Spleen (tissue), 11 donors: ENCODE measurements around the gene TMEM45B. TPM values are rescaled to one million over a fixed set of nuclear protein-coding genes. Genes with fewer than 3 reads are reported as not detected.
"Not testable (repeated sequence)": the region's sequence is repeated elsewhere in the genome, so short reads cannot be mapped to it uniquely, and the experiment has no call there.

ENCODE experiments used
- DNase-seq: peaks from one replicate; pipeline ENCODE4 v3.0.0-alpha.2; 2020
- H3K27ac ChIP-seq, 8 donors: fragments of 200-600 bp; sonication (generic) in 7 of 8; 1 replicate in 4 of 8; 2 replicates in 4 of 8; pipeline versions ENCODE4 v1.5.0 to v1.8.0; 2016 to 2021; ENCODE audit warnings: inconsistent platforms in 4 of 8, mild to moderate bottlenecking in 4 of 8, moderate library complexity in 1 of 8
- H3K27me3 ChIP-seq, 7 donors: fragments of 200-600 bp; sonication (generic) in 6 of 7; replicated peaks in 1 of 7; 1 replicate in 4 of 7; 2 replicates in 3 of 7; pipeline versions ENCODE4 v1.5.0 to v1.8.0; 2016 to 2021; ENCODE audit warnings: inconsistent platforms in 3 of 7, mild to moderate bottlenecking in 1 of 7
- H3K36me3 ChIP-seq, 6 donors: fragments of 200-600 bp; sonication (generic) in 5 of 6; 1 replicate in 4 of 6; 2 replicates in 2 of 6; pipeline versions ENCODE4 v1.5.0 to v1.8.0; 2016 to 2021; ENCODE audit warnings: inconsistent platforms in 2 of 6
- H3K4me1 ChIP-seq, 6 donors: fragments of 200-600 bp; sonication (generic) in 5 of 6; 1 replicate in 3 of 6; 2 replicates in 3 of 6; pipeline versions ENCODE4 v1.5.0 to v1.8.0; 2016 to 2021; ENCODE audit warnings: inconsistent platforms in 3 of 6
- H3K4me3 ChIP-seq, 8 donors: fragments of 200-600 bp; sonication (generic) in 7 of 8; 1 replicate in 4 of 8; 2 replicates in 4 of 8; pipeline versions ENCODE4 v1.5.0 to v1.8.0; 2016 to 2021; ENCODE audit warnings: inconsistent platforms in 4 of 8, mild to moderate bottlenecking in 4 of 8, moderate library complexity in 2 of 8
- H3K9me3 ChIP-seq, 8 donors: fragments of 200-600 bp; sonication (generic) in 7 of 8; 1 replicate in 4 of 8; 2 replicates in 4 of 8; pipeline versions ENCODE4 v1.5.0 to v1.8.0; 2016 to 2021; ENCODE audit warnings: inconsistent platforms in 4 of 8
- CTCF ChIP-seq, 11 experiments: fragments of 200-600 bp in 7 of 11; fragments of 450-650 bp in 4 of 11; sonication (generic) in 4 of 11; IDR thresholded peaks in 8 of 11; conservative IDR thresholded peaks in 3 of 11; 1 replicate in 7 of 11; 2 replicates in 4 of 11; pipeline versions ENCODE4 v1.4.0 to v1.8.0; 2016 to 2021; ENCODE audit warnings: antibody characterized with exemption in 11 of 11, inconsistent platforms in 4 of 11, mild to moderate bottlenecking in 1 of 11
- POLR2A ChIP-seq, 3 donors: fragments of 450-650 bp; IDR thresholded peaks; one replicate each; pipeline ENCODE4 v1.5.1; 2017; ENCODE audit warnings: antibody characterized with exemption in 3 of 3, mild to moderate bottlenecking in 1 of 3
- POLR2AphosphoS5 ChIP-seq, 3 donors: sonication (generic); formaldehyde crosslinking; IDR thresholded peaks; one replicate each; pipeline ENCODE4 v1.5.1; 2017; ENCODE audit warnings: antibody characterized with exemption in 3 of 3
- WGBS, 5 donors: extraction: QIAGEN DNeasy Blood & Tissue Kit in 3 of 5; methylation state at CpG; one replicate each; pipeline versions ENCODE4 v1.1.5 to v1.1.7; 2013 to 2018; 5-methylcytosine and 5-hydroxymethylcytosine counted together
- intact Hi-C: fragments of 100-400 bp; cut with DNase I; formaldehyde crosslinking; loops from one replicate; pipeline ENCODE4 v1.15.0; 2023; ENCODE audit warnings: low total_unique reads
- polyA plus RNA-seq, 3 donors: library from polyadenylated mRNA; stranded (reverse); fragments of 200-250 nt; gene quantifications; one replicate each; pipeline ENCODE4 v1.2.1, GENCODE V29; 2013
- total RNA-seq, 7 donors: library from RNA; depleted of rRNA in 3 of 7; stranded (reverse); fragments of >200 nt in 3 of 7; fragmentation: NEBNext Ultra II Directional in 4 of 7; extraction: Animal tissue kit (Norgen Biotek cat#: 25700) in 4 of 7; gene quantifications; one replicate each; pipeline versions ENCODE4 v1.1.0 to v1.2.1, GENCODE V29; 2016 to 2021
- donor health status: healthy with polysubstance abuse.
- donor health status: DM: no; HTN: no; CAD: no; lungs with moderate emphysema.
- donor health status: DM: no; HTN: no; CAD: no.
- donor health status: Bipolar disorder and iron deficiency.
- donor health status: healthy.
- donor health status: DM: no; HTN: no; CAD: no.
- donor health status: DM: yes; HTN: yes; CAD: no.

TMEM45B gene
- total and polyA plus RNA-seq, 10 donors = 0.05 to 5.1 (median 0.67) TPM

- H3K9me3 ChIP-seq = no peaks in the 10 kb centered on the region
- H3K4me3 ChIP-seq = no peak overlapping the region
- intact Hi-C loops = no loop called here
- no peak for DNase-seq
- WGBS, 5 donors = 78 to 92% (median 83%) methylated on average over 3 of the region's 3 CpGs
- H3K4me1 ChIP-seq = no peaks in the 10 kb centered on the region
- no peaks in the 10 kb centered on the region for H3K36me3 ChIP-seq
- TF ChIP-seq POLR2AphosphoS5 (IDR thresholded peaks at IDR 0.05) (no peak), CTCF (IDR thresholded peaks at IDR 0.05 in 8 of 11, conservative IDR thresholded peaks at IDR 0.05 in 3 of 11) (no peak)
- no peak overlapping the region for H3K27ac ChIP-seq
- no peaks in the 10 kb centered on the region for H3K27me3 ChIP-seq
Measured at GRCh38 chr11:129779342-129779741, 36.3 kb upstream of the TMEM45B start.

- Histone ChIP-seq H3K27ac (no peak overlapping the region), H3K9me3 (no peaks in the 10 kb centered on the region), H3K4me3 (no peak overlapping the region), H3K4me1 (no peaks in the 10 kb centered on the region), H3K27me3 (no peaks in the 10 kb centered on the region), H3K36me3 (no peaks in the 10 kb centered on the region)
- intact Hi-C loops = no loop called here
- DNase-seq = no peak
- WGBS, 5 donors = 63 to 79% (median 67%) methylated on average over 3 of the region's 3 CpGs
- TF ChIP-seq POLR2A (IDR thresholded peaks at IDR 0.05) = no peak
Measured at GRCh38 chr11:129785383-129786111, 30.1 kb upstream of the TMEM45B start.

- H3K27ac ChIP-seq, DNase-seq, H3K27me3 ChIP-seq, H3K4me1 ChIP-seq, intact Hi-C loops, H3K36me3 ChIP-seq, H3K9me3 ChIP-seq, H3K4me3 ChIP-seq: not testable (repeated sequence)
- 58 to 82% (median 70%) methylated on average over 2 of the region's 2 CpGs for WGBS, 5 donors
Measured at GRCh38 chr11:129786112-129786416, 29.6 kb upstream of the TMEM45B start.

GRCh38 chr11:129787532-129788155, 28.0 kb upstream of the TMEM45B start:
- 76 to 86% (median 82%) methylated on average over 2 of the region's 2 CpGs for WGBS, 5 donors
- Histone ChIP-seq H3K27me3 (peaks cover 0 to 5% (median 0%) of the 10 kb centered on the region in 7 donors), H3K27ac (no peak overlapping the region), H3K4me1 (no peaks in the 10 kb centered on the region), H3K4me3 (no peak overlapping the region), H3K36me3 (no peaks in the 10 kb centered on the region), H3K9me3 (no peaks in the 10 kb centered on the region)
- intact Hi-C loops = no loop called here
- TF ChIP-seq POLR2A (IDR thresholded peaks at IDR 0.05) (no peak), POLR2AphosphoS5 (IDR thresholded peaks at IDR 0.05) (no peak), CTCF (IDR thresholded peaks at IDR 0.05 in 8 of 11, conservative IDR thresholded peaks at IDR 0.05 in 3 of 11) (no peak)
- DNase-seq = no peak

- 90 to 95% (median 92%) methylated on average over 2 of the region's 2 CpGs for WGBS, 5 donors
- no peak overlapping the region for H3K4me3 ChIP-seq
- H3K27me3 ChIP-seq = peaks cover 0 to 5% (median 0%) of the 10 kb centered on the region in 7 donors
- no peaks in the 10 kb centered on the region for H3K36me3 ChIP-seq
- TF ChIP-seq POLR2A (IDR thresholded peaks at IDR 0.05) (no peak), CTCF (IDR thresholded peaks at IDR 0.05 in 8 of 11, conservative IDR thresholded peaks at IDR 0.05 in 3 of 11) (no peak), POLR2AphosphoS5 (IDR thresholded peaks at IDR 0.05) (no peak)
- H3K27ac ChIP-seq = no peak overlapping the region
- intact Hi-C loops = no loop called here
- no peak for DNase-seq
- H3K9me3 ChIP-seq = no peaks in the 10 kb centered on the region
- no peaks in the 10 kb centered on the region for H3K4me1 ChIP-seq
Measured at GRCh38 chr11:129788278-129788677, 27.4 kb upstream of the TMEM45B start.
